ENCODE data around the gene PRAMEF2.
"Not testable (repeated sequence)": the region's sequence is repeated elsewhere in the genome, so short reads cannot be mapped to it uniquely, and the experiment has no call there.

The PRAMEF2 gene, protein sequence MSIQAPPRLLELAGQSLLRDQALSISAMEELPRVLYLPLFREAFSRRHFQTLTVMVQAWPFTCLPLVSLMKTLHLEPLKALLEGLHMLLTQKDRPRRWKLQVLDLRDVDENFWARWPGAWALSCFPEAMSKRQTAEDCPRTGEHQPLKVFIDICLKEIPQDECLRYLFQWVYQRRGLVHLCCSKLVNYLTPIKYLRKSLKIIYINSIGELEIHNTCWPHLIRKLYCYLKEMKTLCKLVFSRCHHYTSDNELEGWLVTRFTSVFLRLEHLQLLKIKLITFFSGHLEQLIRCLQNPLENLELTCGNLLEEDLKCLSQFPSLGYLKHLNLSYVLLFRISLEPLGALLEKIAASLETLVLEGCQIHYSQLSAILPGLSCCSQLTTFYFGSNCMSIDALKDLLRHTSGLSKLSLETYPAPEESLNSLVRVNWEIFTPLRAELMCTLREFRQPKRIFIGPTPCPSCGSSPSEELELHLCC

DNA sequence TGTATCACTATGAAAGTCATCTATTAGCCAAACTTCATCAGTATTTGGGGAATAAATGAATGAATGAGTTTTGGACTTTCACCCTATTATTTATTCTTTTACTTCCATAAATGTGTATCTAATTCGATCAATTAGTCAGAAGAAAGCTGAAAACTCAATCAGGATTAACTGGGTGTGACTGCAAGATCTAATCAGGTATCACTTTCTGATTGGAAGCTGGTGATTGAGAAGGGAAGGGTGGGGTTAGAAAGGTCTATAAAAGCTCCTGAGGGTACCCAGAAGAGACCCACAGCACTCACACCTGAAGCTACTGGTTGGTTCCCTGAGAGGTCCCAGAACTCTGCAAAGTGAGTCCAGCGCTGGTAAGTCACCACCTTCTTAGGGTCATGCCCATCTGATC is at the start of gene PRAMEF2:
Gene PRAMEF2, plus strand, starts transcription at position 301 of the 400 bp plus-strand sequence. CDS start 1,924 bp downstream, outside the sequence.
- DNase-seq, result not testable (repeated sequence)

DNA sequence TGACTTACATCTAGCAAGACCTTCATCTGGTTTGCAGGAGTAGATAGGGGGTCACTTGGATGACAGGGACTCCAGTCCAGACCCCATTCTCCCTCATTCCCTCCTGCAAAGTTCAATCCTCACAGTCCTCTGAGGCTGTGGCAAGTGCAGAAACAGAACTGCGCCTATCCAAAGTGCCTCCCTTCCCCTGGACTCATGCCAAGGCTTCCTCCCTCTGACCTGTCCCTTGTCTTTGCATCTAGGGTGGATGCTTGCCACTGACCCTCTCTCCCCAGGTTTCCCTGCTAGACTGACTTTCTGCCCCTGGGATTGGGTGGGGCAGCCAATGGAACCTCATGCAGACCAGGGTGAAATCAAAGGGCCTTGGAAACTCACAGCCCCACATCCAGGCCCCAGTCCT is 47.0 kb upstream of the PRAMEF2 start:
- DNase-seq, result no peak

DNA sequence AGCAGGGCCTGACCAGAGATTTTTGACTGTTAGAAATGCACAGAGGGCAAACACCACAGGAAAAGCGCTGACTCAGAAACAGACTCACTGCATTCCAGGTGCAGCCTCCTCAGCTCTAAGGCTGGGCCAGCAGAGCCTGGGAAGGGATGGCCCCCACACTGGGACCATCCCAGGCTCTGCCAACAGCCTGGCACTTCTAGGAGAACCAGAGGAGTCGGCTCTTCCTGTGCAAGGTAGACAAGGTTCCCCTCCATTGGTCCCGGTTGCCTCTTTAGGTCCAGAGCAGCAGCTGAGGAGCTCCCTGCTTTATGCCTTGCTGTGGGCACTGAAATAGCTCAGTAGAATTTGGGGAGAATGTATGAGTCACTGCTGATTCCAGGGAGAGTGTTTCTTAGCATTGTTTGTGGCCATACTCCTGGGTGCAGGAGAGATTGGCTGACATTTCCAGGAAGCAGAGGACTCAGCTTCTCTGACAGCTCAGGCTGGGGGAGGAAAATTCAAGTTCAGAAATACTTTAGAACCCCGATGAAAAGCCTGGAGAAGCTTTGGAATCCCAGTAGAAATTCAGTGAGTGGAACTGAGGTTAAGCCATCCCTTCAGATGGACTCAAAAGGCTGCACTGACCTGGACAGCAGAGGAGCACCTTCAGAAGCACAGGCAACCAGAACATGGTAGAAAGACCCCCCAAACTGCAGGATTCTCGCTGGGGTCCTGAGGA is 46.0 kb upstream of the PRAMEF2 start:
- peak; percentile 64 for DNase-seq

DNA sequence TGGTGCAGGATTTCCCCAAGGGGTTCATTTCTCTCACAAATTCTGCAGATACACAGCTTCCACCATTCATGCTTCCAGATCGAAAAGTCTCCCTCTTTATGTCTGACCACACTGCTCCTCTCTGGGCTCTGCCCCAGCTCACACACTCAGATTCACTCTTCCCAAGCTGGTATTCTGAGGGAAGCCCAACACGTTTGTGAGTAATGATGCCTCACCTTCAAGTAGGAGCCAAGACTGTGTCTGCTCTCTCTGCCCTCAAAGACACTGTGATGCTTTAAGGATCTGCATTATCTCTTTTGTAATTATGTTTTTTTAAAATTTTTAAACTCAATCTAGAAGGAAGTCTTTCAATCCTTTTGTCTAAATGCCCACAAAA is 45.5 kb upstream of the PRAMEF2 start:
- no peak for DNase-seq

DNA sequence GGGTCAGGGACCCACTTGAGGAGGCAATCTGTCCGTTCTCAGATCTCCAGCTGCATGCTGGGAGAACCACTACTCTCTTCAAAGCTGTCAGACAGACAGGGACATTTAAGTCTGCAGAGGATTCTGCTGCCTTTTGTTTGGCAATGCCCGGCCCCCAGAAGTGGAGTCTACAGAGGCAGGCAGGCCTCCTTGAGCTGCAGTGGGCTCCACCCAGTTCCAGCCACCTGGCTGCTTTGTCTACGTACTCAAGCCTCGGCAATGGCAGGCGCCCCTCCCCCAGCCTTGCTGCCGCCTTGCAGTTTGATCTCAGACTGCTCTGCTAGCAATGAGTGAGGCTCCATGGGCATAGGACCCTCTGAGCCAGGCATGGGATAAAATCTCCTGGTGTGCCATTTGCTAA is 37.8 kb upstream of the PRAMEF2 start:
- not testable (repeated sequence) for DNase-seq

DNA sequence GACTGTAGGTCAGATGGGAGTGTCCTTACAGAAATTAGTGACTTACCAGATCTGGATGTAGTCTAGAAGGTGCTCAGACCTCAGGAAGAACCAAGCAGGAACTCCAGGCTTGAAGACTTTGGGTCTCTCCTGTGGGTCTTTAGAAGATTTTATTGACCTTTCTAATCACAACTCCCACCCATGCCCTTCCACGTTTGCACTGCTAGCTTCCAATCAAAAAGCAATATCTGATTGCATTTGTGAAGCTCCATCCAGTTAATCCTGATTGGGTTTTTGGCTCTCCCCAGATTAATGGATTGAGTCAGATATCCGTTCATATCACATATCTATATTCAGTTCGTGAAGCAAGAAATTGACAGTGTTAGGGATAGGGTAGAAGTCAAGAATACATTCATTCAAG is 25.6 kb upstream of the PRAMEF2 start, which contains the start of gene PRAMEF11:
Gene PRAMEF11, minus strand, starts transcription at position 101 of the 400 bp plus-strand sequence. CDS start 2,621 bp downstream, outside the sequence.
- DNase-seq, result not testable (repeated sequence)

DNA sequence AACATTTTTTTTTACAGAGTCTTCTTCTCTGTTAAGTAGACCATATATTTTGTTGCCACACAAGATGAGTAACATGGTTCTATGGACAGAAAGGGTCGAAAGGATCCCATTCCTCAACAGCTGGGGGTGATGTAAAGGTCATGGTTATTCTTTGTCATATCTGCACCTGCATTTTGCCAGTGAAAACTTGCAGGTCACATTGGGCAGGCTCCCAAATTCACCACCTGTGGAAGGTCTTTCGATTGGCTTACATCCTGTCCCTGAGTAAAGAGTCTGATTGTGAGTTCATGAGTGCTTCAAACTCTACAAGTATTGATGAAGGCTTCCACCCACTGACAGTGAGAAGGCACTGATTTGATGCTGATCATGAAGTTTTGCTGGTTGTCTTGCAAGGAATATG is 23.6 kb upstream of the PRAMEF2 start:
- not testable (repeated sequence) for DNase-seq

DNA sequence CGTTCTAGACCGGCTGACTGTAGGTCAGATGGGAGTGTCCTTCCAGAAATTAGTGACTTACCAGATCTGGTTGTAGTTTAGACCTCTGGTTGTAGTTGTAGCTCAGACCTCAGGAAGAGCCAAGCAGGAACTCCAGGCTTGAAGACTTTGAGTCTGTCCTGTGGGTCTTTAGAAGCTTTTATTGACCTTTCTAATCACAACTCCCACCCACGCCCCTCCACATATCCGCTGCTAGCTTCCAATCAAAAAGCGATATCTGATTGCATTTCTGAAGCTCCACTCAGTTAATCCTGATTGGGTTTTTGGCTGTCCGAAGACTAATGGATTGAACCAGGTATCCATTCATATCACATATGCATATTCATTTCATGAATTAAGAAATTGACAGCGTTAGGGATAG is 8.3 kb upstream of the PRAMEF2 start, which contains the start of gene HNRNPCL1:
Gene HNRNPCL1, minus strand, starts transcription at position 101 of the 400 bp plus-strand sequence. CDS start 431 bp downstream, outside the sequence.
- not testable (repeated sequence) for DNase-seq

DNA sequence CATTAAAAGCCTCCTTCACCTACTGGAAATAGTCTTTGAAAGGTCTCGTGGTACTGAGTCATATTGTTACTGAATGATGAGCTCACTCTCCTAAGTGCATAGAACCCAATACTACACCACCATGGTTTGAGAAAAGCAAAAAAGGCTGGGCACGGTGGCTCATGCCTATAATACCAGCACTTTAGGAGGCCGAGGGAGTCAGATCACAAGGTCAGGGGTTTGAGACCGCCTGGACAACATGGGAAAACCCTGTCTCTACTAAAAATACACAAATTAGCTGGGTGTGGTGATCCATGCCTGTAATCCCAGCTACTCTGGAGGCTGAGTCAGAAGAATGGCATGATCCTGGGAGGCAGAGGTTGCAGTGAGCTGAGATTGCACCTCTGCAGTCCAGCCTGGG is 5.1 kb upstream of the PRAMEF2 start:
- peak; percentile 53 for DNase-seq

DNA sequence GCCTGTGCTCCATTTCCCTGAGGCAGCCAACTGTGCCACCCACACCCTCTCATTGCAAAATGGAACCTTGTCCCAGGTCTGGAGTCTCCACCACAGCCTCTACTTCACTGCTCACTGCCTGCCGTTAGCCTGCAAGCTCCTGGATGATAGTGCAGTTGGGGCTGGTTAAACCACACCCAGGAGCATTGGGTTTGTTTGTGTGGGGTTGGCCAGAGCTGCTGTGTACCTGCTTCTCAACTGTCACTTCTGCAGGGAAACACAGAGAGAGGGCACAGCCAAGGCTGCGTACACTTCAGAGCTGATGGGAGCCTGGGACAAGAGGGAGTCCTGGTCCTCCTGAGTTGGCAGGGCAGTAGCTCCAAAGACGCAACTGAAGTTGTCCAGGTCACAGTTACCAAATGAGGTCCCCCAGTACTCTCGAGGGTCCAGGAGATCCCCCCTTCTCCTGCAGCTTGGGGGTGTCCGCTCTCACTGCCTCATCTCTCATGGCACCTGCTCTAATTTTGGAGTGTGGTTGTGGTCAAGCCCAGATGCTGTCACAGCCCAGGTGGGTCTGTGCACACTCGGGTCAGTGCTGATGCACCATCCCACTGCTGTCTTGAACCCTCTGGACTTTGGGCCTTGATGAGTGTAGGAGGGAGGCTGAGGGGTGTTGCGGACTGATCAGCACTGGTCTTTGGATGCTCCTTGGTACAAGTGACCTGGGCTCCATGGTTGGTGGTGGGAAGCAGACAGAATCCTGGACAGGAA is 6.4 kb downstream of the PRAMEF2 start:
- DNase-seq, result not testable (repeated sequence)

DNA sequence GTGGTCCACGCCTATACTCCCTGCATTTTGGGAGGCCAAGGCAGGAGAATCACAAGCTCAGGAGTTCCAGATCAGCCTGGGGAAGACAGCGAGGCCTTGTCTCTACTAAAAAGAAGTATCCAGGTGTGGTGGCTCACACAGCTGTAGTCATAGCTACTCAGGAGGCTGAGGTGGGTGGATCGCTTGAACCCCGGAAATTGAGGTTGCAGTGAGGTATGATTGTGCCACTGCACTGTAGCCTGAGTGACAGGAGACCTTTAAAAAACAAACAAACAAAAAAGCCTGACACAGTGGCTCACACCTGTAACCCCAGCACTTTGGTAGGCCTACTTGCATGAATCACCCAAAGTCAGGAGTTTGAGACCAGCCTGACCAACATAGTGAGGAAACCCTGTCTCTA is 21.6 kb downstream of the PRAMEF2 start:
- DNase-seq, result not testable (repeated sequence)

DNA sequence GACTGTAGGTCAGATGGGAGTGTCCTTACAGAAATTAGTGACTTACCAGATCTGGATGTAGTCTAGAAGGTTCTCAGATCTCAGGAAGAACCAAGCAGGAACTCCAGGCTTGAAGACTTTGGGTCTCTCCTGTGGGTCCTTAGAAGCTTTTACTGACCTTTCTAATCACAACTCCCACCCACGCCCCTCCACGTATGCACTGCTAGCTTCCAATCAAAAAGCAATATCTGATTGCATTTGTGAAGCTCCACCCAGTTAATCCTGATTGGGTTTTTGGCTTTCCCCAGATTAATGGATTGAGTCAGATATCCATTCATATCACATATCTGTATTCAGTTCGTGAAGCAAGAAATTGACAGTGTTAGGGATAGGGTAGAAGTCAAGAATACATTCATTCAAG is 29.2 kb downstream of the PRAMEF2 start, which contains the start of gene PRAMEF4:
Gene PRAMEF4, minus strand, starts transcription at position 101 of the 400 bp plus-strand sequence. CDS start 2,807 bp downstream, outside the sequence.
- not testable (repeated sequence) for DNase-seq

DNA sequence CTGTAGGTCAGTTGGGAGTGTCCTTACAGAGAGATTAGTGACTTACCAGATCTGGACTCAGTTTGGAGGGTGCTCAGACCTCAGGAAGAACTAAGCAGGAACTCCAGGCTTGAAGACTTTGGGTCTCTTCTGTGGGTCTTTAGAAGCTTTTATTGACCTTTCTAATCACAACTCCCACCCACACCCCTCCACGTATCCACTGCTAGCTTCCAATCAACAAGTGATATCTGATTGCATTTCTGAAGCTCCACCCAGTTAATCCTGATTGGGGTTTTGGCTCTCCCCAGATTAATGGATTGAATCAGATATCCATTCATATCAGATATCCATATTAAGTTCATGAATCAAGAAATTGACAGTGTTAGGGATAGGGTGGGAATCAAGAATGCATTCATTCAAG is 41.3 kb downstream of the PRAMEF2 start, which contains the start of gene PRAMEF10:
Gene PRAMEF10, minus strand, starts transcription at position 101 of the 400 bp plus-strand sequence. CDS start 2,423 bp downstream, outside the sequence.
- DNase-seq, result not testable (repeated sequence)

DNA sequence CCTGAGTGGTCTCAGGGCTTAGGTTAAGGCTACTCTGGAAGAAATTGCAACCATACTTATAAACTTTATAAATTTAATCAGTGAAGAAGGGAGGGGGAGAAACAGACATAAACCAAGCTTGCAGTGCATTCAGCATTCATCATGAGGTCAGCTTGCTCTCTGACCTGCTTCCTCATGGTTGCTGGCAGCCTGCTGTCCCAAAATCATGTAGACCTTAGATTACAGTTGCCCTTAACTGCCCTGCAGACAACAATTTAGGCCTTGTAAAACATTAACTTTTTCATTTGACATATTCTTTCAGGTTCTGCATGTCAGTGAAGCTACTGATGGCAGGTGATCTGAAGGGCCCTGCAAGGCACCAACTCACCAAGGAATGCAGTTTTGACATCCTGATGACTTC is 42.3 kb downstream of the PRAMEF2 start:
- DNase-seq, result not testable (repeated sequence)

DNA sequence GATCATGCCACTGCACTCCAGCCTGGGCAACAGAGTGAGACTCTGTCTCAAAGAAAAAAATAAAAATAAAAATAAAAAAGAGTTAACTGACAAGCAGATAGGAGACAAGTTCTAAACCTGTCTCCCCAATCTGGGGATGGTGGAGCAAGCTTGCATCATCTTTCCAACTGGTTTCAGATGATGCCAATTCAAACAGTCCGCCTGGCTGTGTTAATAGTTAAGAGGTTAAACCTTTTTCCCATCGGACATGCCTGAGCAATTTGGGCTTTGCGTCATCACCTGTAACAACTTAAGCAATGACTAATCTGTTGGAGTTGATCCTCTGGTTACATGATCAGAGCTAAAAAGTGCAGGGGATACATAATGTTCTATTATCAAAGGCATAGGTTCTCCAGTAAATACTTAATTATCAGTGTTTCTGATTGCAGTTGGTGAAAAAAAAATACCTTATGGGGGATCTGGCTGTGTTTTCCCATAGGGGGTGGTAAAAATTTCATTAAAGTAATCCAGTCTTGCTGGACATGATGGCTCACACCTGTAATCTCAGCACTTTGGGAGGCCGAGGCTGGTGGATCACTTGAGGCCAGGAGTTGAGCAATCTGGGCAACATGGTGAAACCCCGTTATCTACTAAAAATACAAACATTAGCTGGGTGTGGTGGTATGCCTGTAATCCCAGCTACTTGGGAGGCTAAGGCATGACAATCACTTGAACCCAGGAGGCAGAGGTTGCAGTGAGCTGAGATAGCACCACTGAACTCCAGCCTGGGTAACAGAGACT is 47.1 kb downstream of the PRAMEF2 start:
- not testable (repeated sequence) for DNase-seq

Measured in islet precursor cell (in vitro differentiated cells).